ENCODE data around the gene MISP3.
A peak's percentile ranks its signal among the peaks of the same experiment; 100 is the strongest.

MISP3 gene

GRCh38 chr19:14119644-14120496 is 47.3 kb downstream of the MISP3 start:
- Histone ChIP-seq H3K4me3 (ENCODE audit: low read depth in 1 of 2, low read length in 1 of 2) (peak overlapping the region; percentile 76 to 78), H3K27ac (peak overlapping the region; percentile 97), H3K4me1 (ENCODE audit: control insufficient read depth in 1 of 2, insufficient read depth in 1 of 2, low read depth in 1 of 2, low read length in 1 of 2) (peaks cover 43 to 46% of the 10 kb centered on the region in 2 experiments), H3K27me3 (no peaks in the 10 kb centered on the region), H3K9me3 (no peaks in the 10 kb centered on the region), H3K36me3 (peaks cover 14% of the 10 kb centered on the region)
- no peak for TF ChIP-seq CTCF (IDR thresholded peaks at IDR 0.05)

GRCh38 chr19:14120497-14120780 is 47.9 kb downstream of the MISP3 start:
- peak overlapping the region; percentile 97 for H3K27ac ChIP-seq
- H3K9me3 ChIP-seq, result no peaks in the 10 kb centered on the region
- H3K4me1 ChIP-seq (ENCODE audit: control insufficient read depth in 1 of 2, insufficient read depth in 1 of 2, low read depth in 1 of 2, low read length in 1 of 2), result peaks cover 37 to 41% of the 10 kb centered on the region in 2 experiments
- H3K4me3 ChIP-seq (ENCODE audit: low read depth in 1 of 2, low read length in 1 of 2), result no peak overlapping the region
- TF ChIP-seq CTCF (IDR thresholded peaks at IDR 0.05), result no peak
- no peaks in the 10 kb centered on the region for H3K27me3 ChIP-seq
- H3K36me3 ChIP-seq, result peaks cover 20% of the 10 kb centered on the region

- TF ChIP-seq CTCF (IDR thresholded peaks at IDR 0.05), result no peak
- H3K27me3 ChIP-seq, result no peaks in the 10 kb centered on the region
- no peaks in the 10 kb centered on the region for H3K9me3 ChIP-seq
- peaks cover 21% of the 10 kb centered on the region for H3K36me3 ChIP-seq
- H3K4me1 ChIP-seq (ENCODE audit: control insufficient read depth in 1 of 2, insufficient read depth in 1 of 2, low read depth in 1 of 2, low read length in 1 of 2), result peaks cover 41 to 47% of the 10 kb centered on the region in 2 experiments
- H3K27ac ChIP-seq, result no peak overlapping the region
- H3K4me3 ChIP-seq (ENCODE audit: low read depth in 1 of 2, low read length in 1 of 2), result no peak overlapping the region
Observed at GRCh38 chr19:14122924-14123323, 50.3 kb downstream of the MISP3 start.

Measured in neutrophil (primary cell).